WTC11 (cell line): Measurements from ENCODE around the gene TSEN2. TPM values are rescaled to one million over a fixed set of nuclear protein-coding genes. Genes with fewer than 3 reads are reported as not detected.

Experiments used
- ATAC-seq: fragments of 200-7000 bp; cut with Tn5 transposase; 2 replicates; pipeline ENCODE4 v1.10.0; 2021; ENCODE audit warnings: mild to moderate bottlenecking, moderate library complexity
- CTCF ChIA-PET: fragments of 300-600 bp; sonication (Branson Sonifier 250); formaldehyde crosslinking; loops from one replicate; lab custom pipeline; 2021; ENCODE audit warnings: antibody characterized with exemption; lab: Charles Lee
- POLR2A ChIA-PET: fragments of 350-600 bp; sonication (Branson Sonifier 250); formaldehyde crosslinking; loops from one replicate; lab custom pipeline; 2021; ENCODE audit warnings: antibody characterized with exemption; lab: Charles Lee
- DNase-seq: peaks from one replicate; pipeline ENCODE4 v3.0.0; 2021; ENCODE audit warnings: low spot score
- H3K27ac Mint-ChIP-seq: 2 replicates; pipeline ENCODE4 v1.8.0; 2021; ENCODE audit warnings: mixed read lengths
- H3K27me3 Mint-ChIP-seq: 2 replicates; pipeline ENCODE4 v1.8.0; 2021; ENCODE audit warnings: low read depth, mild to moderate bottlenecking, moderate library complexity, mixed read lengths
- H3K36me3 Mint-ChIP-seq: 2 replicates; pipeline ENCODE4 v1.8.0; 2021; ENCODE audit warnings: mixed read lengths
- H3K4me1 Mint-ChIP-seq: 2 replicates; pipeline ENCODE4 v1.8.0; 2022; ENCODE audit warnings: mixed read lengths
- H3K4me3 Mint-ChIP-seq: 2 replicates; pipeline ENCODE4 v1.8.0; 2021; ENCODE audit warnings: mild to moderate bottlenecking, moderate library complexity, mixed read lengths
- H3K9me3 Mint-ChIP-seq: 2 replicates; pipeline ENCODE4 v1.8.0; 2021; ENCODE audit warnings: mixed read lengths
- ARID4B ChIP-seq: sonication (generic); formaldehyde crosslinking; IDR thresholded peaks from 2 replicates; pipeline ENCODE4 v1.8.0; 2023; ENCODE audit warnings: missing genetic modification reagents, mild to moderate bottlenecking, borderline replicate concordance
- CREB1 ChIP-seq: sonication (generic); formaldehyde crosslinking; IDR thresholded peaks from 2 replicates; pipeline ENCODE4 v1.8.0; 2023; ENCODE audit warnings: mild to moderate bottlenecking, missing genetic modification reagents
- E2F5 ChIP-seq: sonication (generic); formaldehyde crosslinking; IDR thresholded peaks from 2 replicates; pipeline ENCODE4 v1.8.1; 2022; ENCODE audit warnings: mild to moderate bottlenecking, moderate library complexity, missing genetic modification reagents
- ELF4 ChIP-seq: sonication (generic); formaldehyde crosslinking; IDR thresholded peaks from 2 replicates; pipeline ENCODE4 v1.8.1; 2022; ENCODE audit warnings: low read depth, mild to moderate bottlenecking, moderate library complexity, missing genetic modification reagents
- EMX1 ChIP-seq: fragments of 250-450 bp; sonication (Bioruptor Pico); IDR thresholded peaks from 2 replicates; pipeline ENCODE4 v1.8.0; 2021; ENCODE audit warnings: mild to moderate bottlenecking
- GABPB1 ChIP-seq: sonication (generic); formaldehyde crosslinking; IDR thresholded peaks from 2 replicates; pipeline ENCODE4 v1.8.1; 2023; ENCODE audit warnings: mild to moderate bottlenecking, missing genetic modification reagents
- GRHL2 ChIP-seq: fragments of 250-450 bp; sonication (Bioruptor Pico); IDR thresholded peaks from 2 replicates; pipeline ENCODE4 v1.8.0; 2022; ENCODE audit warnings: mild to moderate bottlenecking, moderate library complexity; ENCODE audit not compliant: insufficient replicate concordance, severe bottlenecking
- HMGA2 ChIP-seq: fragments of 250-450 bp; sonication (Bioruptor Pico); IDR thresholded peaks from 2 replicates; pipeline ENCODE4 v1.4.0; 2021; ENCODE audit warnings: mild to moderate bottlenecking, moderate library complexity
- JAZF1 ChIP-seq: fragments of 250-450 bp; sonication (Bioruptor Pico); IDR thresholded peaks from 2 replicates; pipeline ENCODE4 v1.9.0; 2021; ENCODE audit warnings: moderate library complexity, mild to moderate bottlenecking, inconsistent platforms
- MXD4 ChIP-seq: fragments of 250-450 bp; sonication (Bioruptor Pico); IDR thresholded peaks from 2 replicates; pipeline ENCODE4 v1.8.0; 2021; ENCODE audit warnings: mild to moderate bottlenecking, moderate library complexity, borderline replicate concordance
- NFE2L1 ChIP-seq: sonication (generic); formaldehyde crosslinking; IDR thresholded peaks from 2 replicates; pipeline ENCODE4 v1.8.1; 2023; ENCODE audit warnings: missing genetic modification reagents
- PREB ChIP-seq: sonication (generic); formaldehyde crosslinking; IDR thresholded peaks from 2 replicates; pipeline ENCODE4 v1.8.1; 2022; ENCODE audit warnings: mild to moderate bottlenecking, missing genetic modification reagents, moderate library complexity, borderline replicate concordance
- SOX15 ChIP-seq: fragments of 250-450 bp; sonication (Bioruptor Pico); IDR thresholded peaks from 2 replicates; pipeline ENCODE4 v1.9.0; 2021; ENCODE audit warnings: mild to moderate bottlenecking
- SP1 ChIP-seq: sonication (generic); formaldehyde crosslinking; conservative IDR thresholded peaks from 2 replicates; pipeline ENCODE4 v1.8.1; 2022; ENCODE audit warnings: missing genetic modification reagents
- TP53 ChIP-seq: sonication (generic); formaldehyde crosslinking; IDR thresholded peaks from 2 replicates; pipeline ENCODE4 v1.8.1; 2023; ENCODE audit warnings: mild to moderate bottlenecking, missing genetic modification reagents
- ZBTB43 ChIP-seq: sonication (generic); formaldehyde crosslinking; IDR thresholded peaks from 2 replicates; pipeline ENCODE4 v1.8.1; 2023; ENCODE audit warnings: mild to moderate bottlenecking, missing genetic modification reagents
- ZNF121 ChIP-seq: sonication (generic); formaldehyde crosslinking; IDR thresholded peaks from 2 replicates; pipeline ENCODE4 v1.8.0; 2023; ENCODE audit warnings: missing genetic modification reagents
- ZNF263 ChIP-seq: sonication (generic); formaldehyde crosslinking; IDR thresholded peaks from 2 replicates; pipeline ENCODE4 v1.8.1; 2022; ENCODE audit warnings: low read depth, mild to moderate bottlenecking, moderate library complexity, missing genetic modification reagents
- ZNF532 ChIP-seq: fragments of 250-450 bp; sonication (Bioruptor Pico); IDR thresholded peaks from 2 replicates; pipeline ENCODE4 v1.9.0; 2021; ENCODE audit warnings: mild to moderate bottlenecking, borderline replicate concordance
- total RNA-seq: library from RNA; stranded (reverse); gene quantifications from 3 replicates; pipeline ENCODE4 v1.2.3, GENCODE V29; 2021

Gene TSEN2
- total RNA-seq, 1 experiment from 2014 or later: 21.1 TPM

- no peak for TF ChIP-seq ZNF532 (CRISPR knock-in tag)
- TF ChIP-seq E2F5 (CRISPR knock-in tag): no peak
- no peak for TF ChIP-seq SOX15
- no peak for TF ChIP-seq GABPB1 (CRISPR knock-in tag)
- no peak for TF ChIP-seq ZBTB43 (CRISPR knock-in tag)
Measured at GRCh38 chr3:12463686-12464085, 20.6 kb upstream of the TSEN2 start (continued).

GRCh38 chr3:12464181-12464580 is 20.1 kb upstream of the TSEN2 start:
- Mint-ChIP-seq H3K36me3 (no peaks in the 10 kb centered on the region), H3K27me3 (no peaks in the 10 kb centered on the region), H3K4me1 (no peaks in the 10 kb centered on the region), H3K9me3 (no peaks in the 10 kb centered on the region), H3K27ac (no peak overlapping the region), H3K4me3 (no peak overlapping the region)
- ChIA-PET CTCF (interaction anchor here (1.0 kb wide), 1 partner anchor 16 kb away, joined by 4 read pairs; no protein-coding TSS in a partner anchor), POLR2A (no interaction called here)
- ATAC-seq (no peak), DNase-seq (no peak)
- TF ChIP-seq NFE2L1 (CRISPR knock-in tag) (no peak), ARID4B (CRISPR knock-in tag) (no peak)

GRCh38 chr3:12465151-12465835 is 19.0 kb upstream of the TSEN2 start:
- no peaks in the 10 kb centered on the region for H3K4me1 Mint-ChIP-seq
- no peaks in the 10 kb centered on the region for H3K27me3 Mint-ChIP-seq
- DNase-seq (no peak), ATAC-seq (no peak)
- no peaks in the 10 kb centered on the region for H3K36me3 Mint-ChIP-seq
- H3K27ac Mint-ChIP-seq: no peak overlapping the region
- ChIA-PET POLR2A (no interaction called here), CTCF (interaction anchor here (1.0 kb wide), 1 partner anchor 14 kb away, joined by 4 read pairs; no protein-coding TSS in a partner anchor)
- no peaks in the 10 kb centered on the region for H3K9me3 Mint-ChIP-seq
- H3K4me3 Mint-ChIP-seq: no peak overlapping the region
- TF ChIP-seq ZNF121 (CRISPR knock-in tag) (no peak), CREB1 (CRISPR knock-in tag) (no peak), ZNF263 (no peak), TP53 (CRISPR knock-in tag) (no peak), MXD4 (CRISPR knock-in tag) (no peak), GRHL2 (CRISPR knock-in tag) (no peak), HMGA2 (no peak), ELF4 (CRISPR knock-in tag) (no peak), PREB (CRISPR knock-in tag) (no peak), JAZF1 (CRISPR knock-in tag) (no peak), EMX1 (CRISPR knock-in tag) (no peak), SP1 (CRISPR knock-in tag) (no peak)
